Measurements from ENCODE around the gene MTG1.

DNA sequence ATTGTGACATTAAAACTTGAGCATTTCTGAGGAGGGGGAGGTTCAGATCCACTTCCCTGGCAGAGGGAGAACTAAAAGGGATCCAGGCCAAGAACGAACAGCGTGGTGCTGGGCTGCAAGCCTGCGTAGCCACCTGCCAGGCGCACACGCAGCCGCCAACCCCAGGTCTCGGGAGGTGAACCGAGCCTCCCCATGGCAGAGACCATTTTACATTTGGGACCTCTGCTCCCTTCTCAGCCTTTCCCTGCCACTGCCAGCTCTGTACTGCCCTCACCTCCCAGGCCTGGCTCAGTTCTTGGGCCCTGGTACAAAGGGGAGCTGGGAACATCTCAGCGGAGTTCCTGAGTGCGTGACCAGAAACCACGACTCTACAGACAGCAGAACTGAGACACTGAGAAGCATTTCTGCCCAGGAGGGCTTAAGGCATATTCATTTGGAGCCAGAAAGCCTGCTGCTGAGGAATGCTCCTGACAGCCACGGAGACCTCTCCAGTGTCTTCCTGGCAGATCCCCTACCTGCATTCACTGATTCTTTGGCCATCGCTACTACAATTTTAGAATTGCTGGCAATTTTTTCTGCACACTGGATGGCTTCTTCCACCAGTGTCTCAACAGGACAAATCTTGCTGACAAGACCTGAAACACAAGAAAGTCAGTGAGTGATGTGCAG is 28.4 kb upstream of the MTG1 start:
- TF ChIP-seq, protein P1, sequence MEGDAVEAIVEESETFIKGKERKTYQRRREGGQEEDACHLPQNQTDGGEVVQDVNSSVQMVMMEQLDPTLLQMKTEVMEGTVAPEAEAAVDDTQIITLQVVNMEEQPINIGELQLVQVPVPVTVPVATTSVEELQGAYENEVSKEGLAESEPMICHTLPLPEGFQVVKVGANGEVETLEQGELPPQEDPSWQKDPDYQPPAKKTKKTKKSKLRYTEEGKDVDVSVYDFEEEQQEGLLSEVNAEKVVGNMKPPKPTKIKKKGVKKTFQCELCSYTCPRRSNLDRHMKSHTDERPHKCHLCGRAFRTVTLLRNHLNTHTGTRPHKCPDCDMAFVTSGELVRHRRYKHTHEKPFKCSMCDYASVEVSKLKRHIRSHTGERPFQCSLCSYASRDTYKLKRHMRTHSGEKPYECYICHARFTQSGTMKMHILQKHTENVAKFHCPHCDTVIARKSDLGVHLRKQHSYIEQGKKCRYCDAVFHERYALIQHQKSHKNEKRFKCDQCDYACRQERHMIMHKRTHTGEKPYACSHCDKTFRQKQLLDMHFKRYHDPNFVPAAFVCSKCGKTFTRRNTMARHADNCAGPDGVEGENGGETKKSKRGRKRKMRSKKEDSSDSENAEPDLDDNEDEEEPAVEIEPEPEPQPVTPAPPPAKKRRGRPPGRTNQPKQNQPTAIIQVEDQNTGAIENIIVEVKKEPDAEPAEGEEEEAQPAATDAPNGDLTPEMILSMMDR (conservative IDR thresholded peaks at IDR 0.05; ENCODE audit: low read depth, low read length) = no peak
- TF ChIP-seq EZH2 (IDR thresholded peaks at IDR 0.05; ENCODE audit: borderline replicate concordance, low read depth, low read length, poor library complexity, severe bottlenecking) = no peak
